GM19193 (cell line): ENCODE measurements around the gene IL4R.

Experiments
- POLR2A ChIP-seq: IDR thresholded peaks from 4 replicates; pipeline ENCODE4 v1.6.1; 2011; ENCODE audit not compliant: insufficient read depth, insufficient read length; ENCODE audit errors: extremely low read depth

Gene IL4R

GRCh38 chr16:27333104-27333503 lies 19.3 kb downstream of the IL4R start:
- no peak for TF ChIP-seq POLR2A

- no peak for TF ChIP-seq POLR2A
These were observed 19.8 kb downstream of the IL4R start for GRCh38 chr16:27333549-27333948.

- no peak for TF ChIP-seq POLR2A
These were observed 20.5 kb downstream of the IL4R start for GRCh38 chr16:27334192-27334764.

- no peak for TF ChIP-seq POLR2A
These were observed 21.1 kb downstream of the IL4R start for GRCh38 chr16:27334838-27335237.

GRCh38 chr16:27335349-27336053 lies 21.7 kb downstream of the IL4R start:
- no peak for TF ChIP-seq POLR2A

- TF ChIP-seq POLR2A: no peak
These were observed 23.2 kb downstream of the IL4R start for GRCh38 chr16:27337024-27337423.

- no peak for TF ChIP-seq POLR2A
These were observed 25.4 kb downstream of the IL4R start for GRCh38 chr16:27339180-27339579.

- TF ChIP-seq POLR2A: no peak
These were observed 26.9 kb downstream of the IL4R start for GRCh38 chr16:27340654-27341053.

- TF ChIP-seq POLR2A: no peak
These were observed 27.8 kb downstream of the IL4R start for GRCh38 chr16:27341549-27341948.

- TF ChIP-seq POLR2A: no peak
These were observed 28.2 kb downstream of the IL4R start for GRCh38 chr16:27341971-27342370.

- no peak for TF ChIP-seq POLR2A
These were observed 30.9 kb downstream of the IL4R start for GRCh38 chr16:27344721-27345120.

GRCh38 chr16:27345201-27345600 lies 31.4 kb downstream of the IL4R start:
- no peak for TF ChIP-seq POLR2A

GRCh38 chr16:27346819-27347218 lies 33.0 kb downstream of the IL4R start:
- TF ChIP-seq POLR2A: no peak

- no peak for TF ChIP-seq POLR2A
These were observed 34.3 kb downstream of the IL4R start for GRCh38 chr16:27347930-27348685.

GRCh38 chr16:27349276-27349675 lies 35.5 kb downstream of the IL4R start:
- TF ChIP-seq POLR2A: no peak

- TF ChIP-seq POLR2A: no peak
These were observed 36.2 kb downstream of the IL4R start for GRCh38 chr16:27350006-27350405.
